Measurements from ENCODE around the gene CCZ1.
"Not testable (repeated sequence)": the region's sequence is repeated elsewhere in the genome, so short reads cannot be mapped to it uniquely, and the experiment has no call there.

CCZ1 gene

GRCh38 chr7:5870311-5870710 is 28.2 kb upstream of the CCZ1 start:
- H3K36me3 ChIP-seq (ENCODE audit: insufficient read depth, low read length), result no peaks in the 10 kb centered on the region
- no peak overlapping the region for H3K9ac ChIP-seq (ENCODE audit: low read depth, low read length)
- H3K4me2 ChIP-seq (ENCODE audit: low read length), result no peak overlapping the region
- H3K27me3 ChIP-seq (ENCODE audit: control insufficient read depth, insufficient read depth, low read length), result peaks cover 20% of the 10 kb centered on the region
- H3K4me3 ChIP-seq (ENCODE audit: low read length), result no peak overlapping the region
- no peaks in the 10 kb centered on the region for H3K4me1 ChIP-seq (ENCODE audit: control insufficient read depth, insufficient read depth, low read length)
- no peaks in the 10 kb centered on the region for H3K9me3 ChIP-seq (replicated peaks; ENCODE audit: low read length)

GRCh38 chr7:5872326-5872725 is 26.2 kb upstream of the CCZ1 start:
- peaks cover 11% of the 10 kb centered on the region for H3K27me3 ChIP-seq (ENCODE audit: control insufficient read depth, insufficient read depth, low read length)
- no peaks in the 10 kb centered on the region for H3K4me1 ChIP-seq (ENCODE audit: control insufficient read depth, insufficient read depth, low read length)
- no peaks in the 10 kb centered on the region for H3K9me3 ChIP-seq (replicated peaks; ENCODE audit: low read length)
- no peak overlapping the region for H3K4me2 ChIP-seq (ENCODE audit: low read length)
- no peak overlapping the region for H3K4me3 ChIP-seq (ENCODE audit: low read length)
- no peaks in the 10 kb centered on the region for H3K36me3 ChIP-seq (ENCODE audit: insufficient read depth, low read length)
- H3K9ac ChIP-seq (ENCODE audit: low read depth, low read length), result no peak overlapping the region

- not testable (repeated sequence) for H3K4me3 ChIP-seq (ENCODE audit: low read length); H3K4me2 ChIP-seq (ENCODE audit: low read length); H3K9ac ChIP-seq (ENCODE audit: low read depth, low read length); H3K4me1 ChIP-seq (ENCODE audit: control insufficient read depth, insufficient read depth, low read length); H3K9me3 ChIP-seq (replicated peaks; ENCODE audit: low read length); H3K27me3 ChIP-seq (ENCODE audit: control insufficient read depth, insufficient read depth, low read length); H3K36me3 ChIP-seq (ENCODE audit: insufficient read depth, low read length)
Measured at GRCh38 chr7:5879591-5879990, 18.9 kb upstream of the CCZ1 start.

- H3K4me1 ChIP-seq (ENCODE audit: control insufficient read depth, insufficient read depth, low read length); H3K4me2 ChIP-seq (ENCODE audit: low read length); H3K4me3 ChIP-seq (ENCODE audit: low read length); H3K9ac ChIP-seq (ENCODE audit: low read depth, low read length); H3K27me3 ChIP-seq (ENCODE audit: control insufficient read depth, insufficient read depth, low read length); H3K36me3 ChIP-seq (ENCODE audit: insufficient read depth, low read length); H3K9me3 ChIP-seq (replicated peaks; ENCODE audit: low read length): not testable (repeated sequence)
Measured at GRCh38 chr7:5880106-5880505, 18.4 kb upstream of the CCZ1 start.

GRCh38 chr7:5884431-5884830 is 14.1 kb upstream of the CCZ1 start:
- H3K9me3 ChIP-seq (replicated peaks; ENCODE audit: low read length), result not testable (repeated sequence)

GRCh38 chr7:5888021-5888420 is 10.5 kb upstream of the CCZ1 start:
- not testable (repeated sequence) for H3K9ac ChIP-seq (ENCODE audit: low read depth, low read length); H3K36me3 ChIP-seq (ENCODE audit: insufficient read depth, low read length); H3K4me3 ChIP-seq (ENCODE audit: low read length); H3K4me2 ChIP-seq (ENCODE audit: low read length); H3K9me3 ChIP-seq (replicated peaks; ENCODE audit: low read length); H3K4me1 ChIP-seq (ENCODE audit: control insufficient read depth, insufficient read depth, low read length); H3K27me3 ChIP-seq (ENCODE audit: control insufficient read depth, insufficient read depth, low read length)

More at GRCh38 chr7:5884431-5884830, 14.1 kb upstream of the CCZ1 start:
- H3K4me2 ChIP-seq (ENCODE audit: low read length); H3K36me3 ChIP-seq (ENCODE audit: insufficient read depth, low read length); H3K4me1 ChIP-seq (ENCODE audit: control insufficient read depth, insufficient read depth, low read length); H3K4me3 ChIP-seq (ENCODE audit: low read length); H3K27me3 ChIP-seq (ENCODE audit: control insufficient read depth, insufficient read depth, low read length); H3K9ac ChIP-seq (ENCODE audit: low read depth, low read length): not testable (repeated sequence)

- H3K4me2 ChIP-seq (ENCODE audit: low read length); H3K36me3 ChIP-seq (ENCODE audit: insufficient read depth, low read length); H3K9me3 ChIP-seq (replicated peaks; ENCODE audit: low read length); H3K4me3 ChIP-seq (ENCODE audit: low read length); H3K27me3 ChIP-seq (ENCODE audit: control insufficient read depth, insufficient read depth, low read length); H3K4me1 ChIP-seq (ENCODE audit: control insufficient read depth, insufficient read depth, low read length); H3K9ac ChIP-seq (ENCODE audit: low read depth, low read length): not testable (repeated sequence)
Measured at GRCh38 chr7:5890244-5890643, 8.3 kb upstream of the CCZ1 start.

- no peaks in the 10 kb centered on the region for H3K27me3 ChIP-seq (ENCODE audit: control insufficient read depth, insufficient read depth, low read length)
- H3K4me2 ChIP-seq (ENCODE audit: low read length), result no peak overlapping the region
- H3K4me3 ChIP-seq (ENCODE audit: low read length), result no peak overlapping the region
- no peaks in the 10 kb centered on the region for H3K4me1 ChIP-seq (ENCODE audit: control insufficient read depth, insufficient read depth, low read length)
- H3K36me3 ChIP-seq (ENCODE audit: insufficient read depth, low read length), result no peaks in the 10 kb centered on the region
- no peaks in the 10 kb centered on the region for H3K9me3 ChIP-seq (replicated peaks; ENCODE audit: low read length)
- no peak overlapping the region for H3K9ac ChIP-seq (ENCODE audit: low read depth, low read length)
Measured at GRCh38 chr7:5892498-5892897, 6.0 kb upstream of the CCZ1 start.

- not testable (repeated sequence) for H3K9me3 ChIP-seq (replicated peaks; ENCODE audit: low read length); H3K4me1 ChIP-seq (ENCODE audit: control insufficient read depth, insufficient read depth, low read length); H3K36me3 ChIP-seq (ENCODE audit: insufficient read depth, low read length); H3K9ac ChIP-seq (ENCODE audit: low read depth, low read length); H3K4me3 ChIP-seq (ENCODE audit: low read length); H3K4me2 ChIP-seq (ENCODE audit: low read length); H3K27me3 ChIP-seq (ENCODE audit: control insufficient read depth, insufficient read depth, low read length)
Measured at GRCh38 chr7:5897369-5897919, 1.1 kb upstream of the CCZ1 start.

- not testable (repeated sequence) for H3K27me3 ChIP-seq (ENCODE audit: control insufficient read depth, insufficient read depth, low read length); H3K4me2 ChIP-seq (ENCODE audit: low read length); H3K4me1 ChIP-seq (ENCODE audit: control insufficient read depth, insufficient read depth, low read length); H3K36me3 ChIP-seq (ENCODE audit: insufficient read depth, low read length); H3K4me3 ChIP-seq (ENCODE audit: low read length); H3K9ac ChIP-seq (ENCODE audit: low read depth, low read length); H3K9me3 ChIP-seq (replicated peaks; ENCODE audit: low read length)
Measured at GRCh38 chr7:5903002-5903401, 4.5 kb downstream of the CCZ1 start.

GRCh38 chr7:5904726-5905125 is 6.2 kb downstream of the CCZ1 start:
- H3K4me1 ChIP-seq (ENCODE audit: control insufficient read depth, insufficient read depth, low read length); H3K4me2 ChIP-seq (ENCODE audit: low read length); H3K27me3 ChIP-seq (ENCODE audit: control insufficient read depth, insufficient read depth, low read length); H3K9me3 ChIP-seq (replicated peaks; ENCODE audit: low read length); H3K4me3 ChIP-seq (ENCODE audit: low read length); H3K36me3 ChIP-seq (ENCODE audit: insufficient read depth, low read length); H3K9ac ChIP-seq (ENCODE audit: low read depth, low read length): not testable (repeated sequence)

- H3K4me3 ChIP-seq (ENCODE audit: low read length); H3K27me3 ChIP-seq (ENCODE audit: control insufficient read depth, insufficient read depth, low read length); H3K9ac ChIP-seq (ENCODE audit: low read depth, low read length); H3K9me3 ChIP-seq (replicated peaks; ENCODE audit: low read length); H3K36me3 ChIP-seq (ENCODE audit: insufficient read depth, low read length); H3K4me1 ChIP-seq (ENCODE audit: control insufficient read depth, insufficient read depth, low read length); H3K4me2 ChIP-seq (ENCODE audit: low read length): not testable (repeated sequence)
Measured at GRCh38 chr7:5908835-5909234, 10.3 kb downstream of the CCZ1 start.

- not testable (repeated sequence) for H3K4me3 ChIP-seq (ENCODE audit: low read length); H3K4me2 ChIP-seq (ENCODE audit: low read length); H3K27me3 ChIP-seq (ENCODE audit: control insufficient read depth, insufficient read depth, low read length); H3K9me3 ChIP-seq (replicated peaks; ENCODE audit: low read length); H3K9ac ChIP-seq (ENCODE audit: low read depth, low read length); H3K36me3 ChIP-seq (ENCODE audit: insufficient read depth, low read length); H3K4me1 ChIP-seq (ENCODE audit: control insufficient read depth, insufficient read depth, low read length)
Measured at GRCh38 chr7:5916529-5916928, 18.0 kb downstream of the CCZ1 start.
